Gastrocnemius medialis (tissue), 4 donors: ENCODE data around the gene CAMSAP2. TPM values are rescaled to one million over a fixed set of nuclear protein-coding genes. Genes with fewer than 3 reads are reported as not detected.
A peak's percentile ranks its signal among the peaks of the same experiment; 100 is the strongest.

Experiments
- ATAC-seq, 2 donors: fragments of 150-250 bp; one replicate each; pipeline ENCODE4 v1.9.1; 2016
- DNase-seq, 2 donors: peaks; one replicate each; pipeline ENCODE4 v3.0.0-alpha.2; 2019
- H3K27ac ChIP-seq, 4 donors: fragments of 200-600 bp; sonication (generic); 1 replicate in 1 of 4; 2 replicates in 3 of 4; pipeline ENCODE4 v1.5.1; 2016 to 2018; ENCODE audit warnings: mild to moderate bottlenecking in 2 of 4, moderate library complexity in 1 of 4
- H3K27me3 ChIP-seq, 3 donors: fragments of 200-600 bp; sonication (generic) in 2 of 3; 1 replicate in 1 of 3; 2 replicates in 2 of 3; pipeline versions ENCODE4 v1.5.1 to v1.6.0; 2016 to 2019; ENCODE audit warnings: mild to moderate bottlenecking in 1 of 3, moderate library complexity in 1 of 3
- H3K36me3 ChIP-seq, 2 donors: fragments of 200-600 bp; sonication (generic) in 1 of 2; one replicate each; pipeline ENCODE4 v1.5.1; 2017 to 2018
- H3K4me1 ChIP-seq, 2 donors: fragments of 200-600 bp; sonication (generic) in 1 of 2; one replicate each; pipeline ENCODE4 v1.5.1; 2016 to 2017; ENCODE audit warnings: mild to moderate bottlenecking in 2 of 2
- H3K4me3 ChIP-seq, 4 donors: fragments of 200-600 bp; sonication (generic) in 3 of 4; 1 replicate in 1 of 4; 2 replicates in 3 of 4; pipeline ENCODE4 v1.5.1; 2016 to 2019; ENCODE audit warnings: mild to moderate bottlenecking in 2 of 4
- H3K9me3 ChIP-seq, 3 donors: fragments of 200-600 bp; sonication (generic) in 2 of 3; 1 replicate in 1 of 3; 2 replicates in 2 of 3; pipeline ENCODE4 v1.5.1; 2016 to 2019
- POLR2A ChIP-seq, 2 donors: fragments of 450-650 bp; IDR thresholded peaks; one replicate each; pipeline ENCODE4 v1.6.1; 2017; ENCODE audit warnings: antibody characterized with exemption in 2 of 2, mild to moderate bottlenecking in 2 of 2, moderate library complexity in 2 of 2
- in situ Hi-C, 4 donors: fragments of 200-750 bp; cut with MboI; loops; one replicate each; pipeline versions ENCODE4 v1.15.0 to v1.8.0; 2017; ENCODE audit warnings: low sequenced_read_pairs in 4 of 4
- intact Hi-C: fragments of 100-400 bp; cut with DNase I; formaldehyde crosslinking; loops from one replicate; pipeline ENCODE4 v1.15.1; 2023; ENCODE audit warnings: low total_unique reads
- total RNA-seq, 4 donors: library from RNA; depleted of rRNA; stranded (reverse); fragments of >200 nt; gene quantifications; one replicate each; pipeline versions ENCODE4 v1.1.0 to v1.2.3, GENCODE V29; 2016
- TF ChIP-seq, protein P1 (sequence below), 5 experiments: fragments of 450-650 bp in 3 of 5; fragments of 200-600 bp in 2 of 5; sonication (generic) in 2 of 5; IDR thresholded peaks in 4 of 5; conservative IDR thresholded peaks in 1 of 5; 1 replicate in 4 of 5; 2 replicates in 1 of 5; pipeline ENCODE4 v1.5.1; 2016 to 2019; ENCODE audit warnings: antibody characterized with exemption in 5 of 5, mild to moderate bottlenecking in 3 of 5, moderate library complexity in 3 of 5

Gene CAMSAP2, protein sequence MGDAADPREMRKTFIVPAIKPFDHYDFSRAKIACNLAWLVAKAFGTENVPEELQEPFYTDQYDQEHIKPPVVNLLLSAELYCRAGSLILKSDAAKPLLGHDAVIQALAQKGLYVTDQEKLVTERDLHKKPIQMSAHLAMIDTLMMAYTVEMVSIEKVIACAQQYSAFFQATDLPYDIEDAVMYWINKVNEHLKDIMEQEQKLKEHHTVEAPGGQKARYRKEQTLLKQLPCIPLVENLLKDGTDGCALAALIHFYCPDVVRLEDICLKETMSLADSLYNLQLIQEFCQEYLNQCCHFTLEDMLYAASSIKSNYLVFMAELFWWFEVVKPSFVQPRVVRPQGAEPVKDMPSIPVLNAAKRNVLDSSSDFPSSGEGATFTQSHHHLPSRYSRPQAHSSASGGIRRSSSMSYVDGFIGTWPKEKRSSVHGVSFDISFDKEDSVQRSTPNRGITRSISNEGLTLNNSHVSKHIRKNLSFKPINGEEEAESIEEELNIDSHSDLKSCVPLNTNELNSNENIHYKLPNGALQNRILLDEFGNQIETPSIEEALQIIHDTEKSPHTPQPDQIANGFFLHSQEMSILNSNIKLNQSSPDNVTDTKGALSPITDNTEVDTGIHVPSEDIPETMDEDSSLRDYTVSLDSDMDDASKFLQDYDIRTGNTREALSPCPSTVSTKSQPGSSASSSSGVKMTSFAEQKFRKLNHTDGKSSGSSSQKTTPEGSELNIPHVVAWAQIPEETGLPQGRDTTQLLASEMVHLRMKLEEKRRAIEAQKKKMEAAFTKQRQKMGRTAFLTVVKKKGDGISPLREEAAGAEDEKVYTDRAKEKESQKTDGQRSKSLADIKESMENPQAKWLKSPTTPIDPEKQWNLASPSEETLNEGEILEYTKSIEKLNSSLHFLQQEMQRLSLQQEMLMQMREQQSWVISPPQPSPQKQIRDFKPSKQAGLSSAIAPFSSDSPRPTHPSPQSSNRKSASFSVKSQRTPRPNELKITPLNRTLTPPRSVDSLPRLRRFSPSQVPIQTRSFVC (N-terminal part only)
- total RNA-seq: 10 to 100 TPM; 39.3 to 63.9 (median 54.2) TPM

- in situ Hi-C loops: loop anchor here in 1 of 4 donors (10.0 kb wide), 1 partner anchor 64 kb away; no protein-coding TSS in a partner anchor
- H3K27ac ChIP-seq: peak within 1 kb of the TSS; percentile 93 to 100 (median 98)
- no peak for TF ChIP-seq POLR2A (IDR thresholded peaks at IDR 0.05)
- TF ChIP-seq, protein P1, sequence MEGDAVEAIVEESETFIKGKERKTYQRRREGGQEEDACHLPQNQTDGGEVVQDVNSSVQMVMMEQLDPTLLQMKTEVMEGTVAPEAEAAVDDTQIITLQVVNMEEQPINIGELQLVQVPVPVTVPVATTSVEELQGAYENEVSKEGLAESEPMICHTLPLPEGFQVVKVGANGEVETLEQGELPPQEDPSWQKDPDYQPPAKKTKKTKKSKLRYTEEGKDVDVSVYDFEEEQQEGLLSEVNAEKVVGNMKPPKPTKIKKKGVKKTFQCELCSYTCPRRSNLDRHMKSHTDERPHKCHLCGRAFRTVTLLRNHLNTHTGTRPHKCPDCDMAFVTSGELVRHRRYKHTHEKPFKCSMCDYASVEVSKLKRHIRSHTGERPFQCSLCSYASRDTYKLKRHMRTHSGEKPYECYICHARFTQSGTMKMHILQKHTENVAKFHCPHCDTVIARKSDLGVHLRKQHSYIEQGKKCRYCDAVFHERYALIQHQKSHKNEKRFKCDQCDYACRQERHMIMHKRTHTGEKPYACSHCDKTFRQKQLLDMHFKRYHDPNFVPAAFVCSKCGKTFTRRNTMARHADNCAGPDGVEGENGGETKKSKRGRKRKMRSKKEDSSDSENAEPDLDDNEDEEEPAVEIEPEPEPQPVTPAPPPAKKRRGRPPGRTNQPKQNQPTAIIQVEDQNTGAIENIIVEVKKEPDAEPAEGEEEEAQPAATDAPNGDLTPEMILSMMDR (IDR thresholded peaks at IDR 0.05 in 4 of 5, conservative IDR thresholded peaks at IDR 0.05 in 1 of 5): no peak
- intact Hi-C loops: loop anchor here (2.0 to 5.0 kb wide), 3 partner anchors 44 to 116 kb away; partner anchors contain the start of gene KIF14
- no peaks in the 10 kb centered on the region for H3K9me3 ChIP-seq
- H3K4me3 ChIP-seq: peak within 1 kb of the TSS; percentile 71 to 98 (median 94)
- H3K4me1 ChIP-seq: peaks cover 27 to 32% of the 10 kb centered on the region in 2 donors
- ATAC-seq (peak; percentile 88 to 91), DNase-seq (peak; percentile 65 to 78)
- H3K36me3 ChIP-seq: no peaks in the 10 kb centered on the region
- no peaks in the 10 kb centered on the region for H3K27me3 ChIP-seq
Observed at GRCh38 chr1:200738327-200738948, at the start of gene CAMSAP2. Gene CAMSAP2, plus strand, starts transcription at chr1:200738893. Its CDS starts 935 bp downstream, at chr1:200739828.

- Histone ChIP-seq H3K9me3 (no peaks in the 10 kb centered on the region), H3K4me3 (no peak overlapping the region), H3K27ac (no peak overlapping the region), H3K36me3 (no peaks in the 10 kb centered on the region), H3K4me1 (no peaks in the 10 kb centered on the region), H3K27me3 (no peaks in the 10 kb centered on the region)
- TF ChIP-seq POLR2A (IDR thresholded peaks at IDR 0.05): no peak
- TF ChIP-seq, protein P1 (IDR thresholded peaks at IDR 0.05 in 4 of 5, conservative IDR thresholded peaks at IDR 0.05 in 1 of 5): no peak
- intact Hi-C loops (no loop called here), in situ Hi-C loops (no loop called here)
- ATAC-seq (no peak), DNase-seq (no peak)
Observed at GRCh38 chr1:200692316-200692715, 46.4 kb upstream of the CAMSAP2 start.

- in situ Hi-C loops (no loop called here), intact Hi-C loops (no loop called here)
- Histone ChIP-seq H3K4me1 (no peaks in the 10 kb centered on the region), H3K4me3 (no peak overlapping the region), H3K27me3 (no peaks in the 10 kb centered on the region), H3K36me3 (no peaks in the 10 kb centered on the region), H3K9me3 (no peaks in the 10 kb centered on the region), H3K27ac (no peak overlapping the region)
- TF ChIP-seq POLR2A (IDR thresholded peaks at IDR 0.05): no peak
- DNase-seq (no peak), ATAC-seq (no peak)
Observed at GRCh38 chr1:200693327-200693726, 45.4 kb upstream of the CAMSAP2 start.

DNA sequence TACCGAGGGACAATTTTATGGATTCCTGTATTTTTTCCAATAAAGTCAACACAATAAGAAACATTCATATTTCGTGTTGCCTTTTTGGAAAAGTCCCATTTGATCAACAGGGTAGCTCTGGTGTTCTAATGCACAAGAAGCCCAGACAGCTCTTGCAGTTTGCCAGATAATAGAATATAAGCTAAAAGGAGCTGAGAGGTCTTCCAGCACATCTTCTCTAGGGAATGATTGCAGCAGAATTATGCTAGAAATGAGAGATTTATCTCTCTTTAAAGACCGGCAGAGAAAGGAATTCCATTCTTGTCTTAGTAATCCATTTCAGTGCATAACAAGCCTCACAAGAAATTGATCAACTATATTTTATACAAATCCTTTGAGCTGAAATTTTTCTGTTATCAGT lies 44.0 kb upstream of the CAMSAP2 start:
- intact Hi-C loops: no loop called here
- ATAC-seq: no peak
- TF ChIP-seq, protein P1 (IDR thresholded peaks at IDR 0.05 in 4 of 5, conservative IDR thresholded peaks at IDR 0.05 in 1 of 5): no peak
- no peak for TF ChIP-seq POLR2A (IDR thresholded peaks at IDR 0.05)

More for the DNA sequence above, 44.0 kb upstream of the CAMSAP2 start:
- Histone ChIP-seq H3K9me3 (no peaks in the 10 kb centered on the region), H3K4me1 (no peaks in the 10 kb centered on the region), H3K27me3 (no peaks in the 10 kb centered on the region), H3K27ac (no peak overlapping the region), H3K36me3 (no peaks in the 10 kb centered on the region), H3K4me3 (no peak overlapping the region)
- in situ Hi-C loops: no loop called here
- DNase-seq: no peak
